Measurements from ENCODE around the gene ARAP1. TPM values are rescaled to one million over a fixed set of nuclear protein-coding genes. Genes with fewer than 3 reads are reported as not detected.

The ARAP1 gene
- polyA plus RNA-seq, 1 donor (not counting 4 experiments of a cell fraction or from before 2014, with no cell fraction given): 32.8 TPM

DNA sequence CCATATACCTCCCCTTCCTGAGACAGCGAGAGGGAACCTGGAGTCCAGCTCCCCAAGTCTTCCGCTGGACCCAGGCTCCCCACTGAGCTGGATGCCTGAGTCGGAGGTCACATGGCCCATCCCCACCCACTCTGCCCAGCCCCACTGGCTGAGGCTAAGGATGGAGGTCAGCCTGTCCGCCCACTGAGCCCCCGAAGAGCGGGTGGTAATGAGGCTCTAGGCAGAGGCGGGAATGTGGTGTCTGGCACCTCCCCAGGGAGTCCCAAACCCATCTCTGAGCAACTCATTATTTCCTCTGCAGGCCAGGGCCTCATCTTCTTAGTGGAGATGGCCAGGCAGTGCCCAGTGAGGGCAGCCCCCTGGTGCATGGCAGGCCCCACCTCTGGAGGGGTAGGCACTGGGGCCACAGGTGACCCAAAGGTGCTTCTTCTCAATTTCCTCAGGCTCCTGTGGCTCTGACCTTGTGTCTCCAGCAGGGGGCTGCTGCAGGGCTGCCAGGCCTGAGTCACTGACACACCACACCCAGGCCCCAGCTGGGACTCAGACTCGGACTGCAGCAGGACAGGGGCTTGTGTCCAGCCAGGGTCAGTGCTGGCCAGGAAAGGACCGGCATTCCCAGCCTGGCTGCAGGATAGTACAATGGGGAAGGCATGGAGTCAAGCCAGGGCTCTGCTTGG lies 67.8 kb downstream of the ARAP1 start:
- Histone ChIP-seq H3K9ac (ENCODE audit: control insufficient read depth, extremely low read depth, insufficient read depth, low read length) (no peak overlapping the region), H3K27me3 (ENCODE audit: control insufficient read depth, extremely low read depth, insufficient read depth, low read length) (peaks cover 14% of the 10 kb centered on the region), H3K4me1 (ENCODE audit: control insufficient read depth, extremely low read depth, insufficient read depth, low read length) (peaks cover 7% of the 10 kb centered on the region), H3K4me2 (ENCODE audit: control insufficient read depth, extremely low read depth, insufficient read depth, low read depth, low read length) (no peak overlapping the region), H3K4me3 (ENCODE audit: control insufficient read depth in 2 of 3, extremely low read depth in 1 of 3, insufficient read depth in 2 of 3, low read depth in 1 of 3, low read length in 3 of 3) (no peak overlapping the region), H3K9me1 (ENCODE audit: control insufficient read depth, extremely low read depth, insufficient read depth, low read length) (no peaks in the 10 kb centered on the region), H3K9me3 (ENCODE audit: control insufficient read depth, low read depth, low read length) (no peaks in the 10 kb centered on the region), H3K79me2 (ENCODE audit: control insufficient read depth, insufficient read depth, low read length) (no peaks in the 10 kb centered on the region), H3K36me3 (ENCODE audit: control insufficient read depth in 2 of 2, extremely low read depth in 1 of 2, insufficient read depth in 2 of 2, low read length in 2 of 2) (peaks cover 15 to 18% of the 10 kb centered on the region in 2 experiments), H4K20me1 (ENCODE audit: control insufficient read depth, extremely low read depth, insufficient read depth, low read length) (peaks cover 10% of the 10 kb centered on the region), H2AFZ (ENCODE audit: control insufficient read depth, low read length) (no peak overlapping the region), H3K27ac (ENCODE audit: control insufficient read depth, insufficient read depth, low read length) (no peak overlapping the region)
- TF ChIP-seq EZH2 (IDR thresholded peaks at IDR 0.05; ENCODE audit: low read length) (no peak), CTCF (optimal IDR thresholded peaks at IDR 0.05 in 1 of 3, IDR thresholded peaks at IDR 0.05 in 1 of 3, conservative IDR thresholded peaks at IDR 0.05 in 1 of 3; ENCODE audit: extremely low read depth in 1 of 3, insufficient read depth in 2 of 3, low read length in 3 of 3) (peak; percentile 65 to 79 (median 74))
- DNase-seq (ENCODE audit: low read depth, low spot score) (no peak), FAIRE-seq (peak; percentile 5)
- dilution Hi-C loops (cut with MboI; ENCODE audit: extremely low pct_ligation_motif_present, low sequenced_read_pairs): no loop called here

GRCh38 chr11:72683782-72684200 lies 68.4 kb downstream of the ARAP1 start:
- H3K27me3 ChIP-seq (ENCODE audit: control insufficient read depth, extremely low read depth, insufficient read depth, low read length): peaks cover 19% of the 10 kb centered on the region
- no peak overlapping the region for H3K4me2 ChIP-seq (ENCODE audit: control insufficient read depth, extremely low read depth, insufficient read depth, low read depth, low read length)
- peaks cover 7% of the 10 kb centered on the region for H3K4me1 ChIP-seq (ENCODE audit: control insufficient read depth, extremely low read depth, insufficient read depth, low read length)
- H3K9me1 ChIP-seq (ENCODE audit: control insufficient read depth, extremely low read depth, insufficient read depth, low read length): no peaks in the 10 kb centered on the region
- peaks cover 12% of the 10 kb centered on the region for H4K20me1 ChIP-seq (ENCODE audit: control insufficient read depth, extremely low read depth, insufficient read depth, low read length)
- no peaks in the 10 kb centered on the region for H3K9me3 ChIP-seq (ENCODE audit: control insufficient read depth, low read depth, low read length)
- H3K9ac ChIP-seq (ENCODE audit: control insufficient read depth, extremely low read depth, insufficient read depth, low read length): no peak overlapping the region
- H3K36me3 ChIP-seq (ENCODE audit: control insufficient read depth in 2 of 2, extremely low read depth in 1 of 2, insufficient read depth in 2 of 2, low read length in 2 of 2): peaks cover 14 to 18% of the 10 kb centered on the region in 2 experiments
- no peak overlapping the region for H3K27ac ChIP-seq (ENCODE audit: control insufficient read depth, insufficient read depth, low read length)
- dilution Hi-C loops (cut with MboI; ENCODE audit: extremely low pct_ligation_motif_present, low sequenced_read_pairs): no loop called here
- H2AFZ ChIP-seq (ENCODE audit: control insufficient read depth, low read length): no peak overlapping the region
- FAIRE-seq: no peak
- H3K4me3 ChIP-seq (ENCODE audit: control insufficient read depth in 2 of 3, extremely low read depth in 1 of 3, insufficient read depth in 2 of 3, low read depth in 1 of 3, low read length in 3 of 3): no peak overlapping the region
- TF ChIP-seq CTCF (optimal IDR thresholded peaks at IDR 0.05 in 1 of 3, IDR thresholded peaks at IDR 0.05 in 1 of 3, conservative IDR thresholded peaks at IDR 0.05 in 1 of 3; ENCODE audit: extremely low read depth in 1 of 3, insufficient read depth in 2 of 3, low read length in 3 of 3) (peak; percentile 93 to 97 (median 95)), EZH2 (IDR thresholded peaks at IDR 0.05; ENCODE audit: low read length) (no peak)
- no peak for DNase-seq (ENCODE audit: low read depth, low spot score)
- H3K79me2 ChIP-seq (ENCODE audit: control insufficient read depth, insufficient read depth, low read length): no peaks in the 10 kb centered on the region
